RWPE1 (cell line): ENCODE measurements around the gene FBF1.

ENCODE experiments used
- CTCF ChIA-PET: fragments of 350-600 bp; sonication (Branson Sonifier 250); formaldehyde crosslinking; extraction: SDS; loops from one replicate; lab custom pipeline; 2021; lab: Yijun Ruan, JAX
- POLR2A ChIA-PET: fragments of 400-600 bp; formaldehyde crosslinking; extraction: SDS; loops from one replicate; lab custom pipeline; 2020; ENCODE audit warnings: antibody characterized with exemption; ENCODE audit not compliant: low non-redundant PET; lab: Yijun Ruan, JAX
- DNase-seq: peaks from one replicate; pipeline ENCODE4 v3.0.0; 2012; ENCODE audit warnings: low spot score
- H3K27ac ChIP-seq: fragments of 450-650 bp; 2 replicates; pipeline ENCODE4 v1.5.1; 2017
- TF ChIP-seq, protein P1 (sequence below): fragments of 450-650 bp; conservative IDR thresholded peaks from 2 replicates; pipeline ENCODE4 v1.5.1; 2017; ENCODE audit warnings: low read depth, mild to moderate bottlenecking

Gene FBF1

DNA sequence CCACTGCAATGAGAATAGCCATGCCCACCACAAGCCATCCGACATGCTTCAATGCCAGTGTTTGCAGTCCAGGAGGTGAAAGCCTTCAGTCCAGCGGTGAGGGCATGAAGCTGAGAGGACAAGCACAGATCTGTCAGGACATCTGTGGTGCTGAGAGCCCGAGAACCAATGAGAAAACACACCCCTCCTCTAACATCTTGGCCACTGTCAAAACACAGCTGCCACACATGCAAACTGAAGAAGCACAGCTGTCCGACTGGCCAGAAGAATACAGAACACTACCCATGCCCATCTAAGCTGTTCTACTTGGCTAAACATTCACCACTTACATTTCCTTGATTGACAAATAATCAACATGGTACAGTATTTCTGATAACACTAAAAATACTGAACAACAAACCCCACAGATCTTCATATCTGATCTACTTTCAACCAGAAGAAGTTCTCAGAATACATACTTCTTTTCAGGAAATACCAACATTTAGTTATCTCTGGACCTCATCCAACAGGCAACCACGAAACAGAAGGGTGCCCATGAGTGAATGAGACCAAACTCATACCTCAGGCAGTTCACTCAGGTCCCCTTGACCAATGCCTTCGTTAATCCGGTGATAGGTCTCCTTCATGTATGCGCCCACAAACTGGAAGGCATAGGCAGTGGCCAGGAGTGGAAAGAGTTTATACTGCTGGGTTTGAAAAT, 10.2 kb upstream of the FBF1 start:
- H3K27ac ChIP-seq, result no peak overlapping the region
- ChIA-PET CTCF (no interaction called here), POLR2A (interaction anchor here (0.6 kb wide), 1 partner anchor 123 kb away, joined by 4 read pairs; the partner anchor contains the start of gene GALR2)
- TF ChIP-seq, protein P1, sequence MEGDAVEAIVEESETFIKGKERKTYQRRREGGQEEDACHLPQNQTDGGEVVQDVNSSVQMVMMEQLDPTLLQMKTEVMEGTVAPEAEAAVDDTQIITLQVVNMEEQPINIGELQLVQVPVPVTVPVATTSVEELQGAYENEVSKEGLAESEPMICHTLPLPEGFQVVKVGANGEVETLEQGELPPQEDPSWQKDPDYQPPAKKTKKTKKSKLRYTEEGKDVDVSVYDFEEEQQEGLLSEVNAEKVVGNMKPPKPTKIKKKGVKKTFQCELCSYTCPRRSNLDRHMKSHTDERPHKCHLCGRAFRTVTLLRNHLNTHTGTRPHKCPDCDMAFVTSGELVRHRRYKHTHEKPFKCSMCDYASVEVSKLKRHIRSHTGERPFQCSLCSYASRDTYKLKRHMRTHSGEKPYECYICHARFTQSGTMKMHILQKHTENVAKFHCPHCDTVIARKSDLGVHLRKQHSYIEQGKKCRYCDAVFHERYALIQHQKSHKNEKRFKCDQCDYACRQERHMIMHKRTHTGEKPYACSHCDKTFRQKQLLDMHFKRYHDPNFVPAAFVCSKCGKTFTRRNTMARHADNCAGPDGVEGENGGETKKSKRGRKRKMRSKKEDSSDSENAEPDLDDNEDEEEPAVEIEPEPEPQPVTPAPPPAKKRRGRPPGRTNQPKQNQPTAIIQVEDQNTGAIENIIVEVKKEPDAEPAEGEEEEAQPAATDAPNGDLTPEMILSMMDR, result no peak
- no peak for DNase-seq

DNA sequence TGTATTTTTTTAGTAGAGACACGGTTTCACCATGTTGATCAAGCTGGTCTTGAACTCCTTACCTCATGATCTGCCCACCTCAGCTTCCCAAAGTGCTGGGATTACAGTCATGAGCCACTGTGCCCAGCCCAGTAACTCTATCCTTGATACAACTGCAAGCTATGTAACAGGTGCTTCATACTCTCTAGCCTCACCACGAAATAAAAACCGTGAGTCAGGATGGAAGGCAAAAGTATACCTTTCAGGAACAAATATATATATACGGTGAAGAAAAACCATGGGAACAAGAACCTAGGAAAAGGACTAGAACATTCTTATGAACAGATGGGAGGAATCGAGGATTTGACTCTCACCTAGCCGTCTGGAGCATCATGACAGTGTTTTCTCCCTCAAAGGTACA, 9.6 kb upstream of the FBF1 start:
- TF ChIP-seq, protein P1, result no peak
- ChIA-PET CTCF (no interaction called here), POLR2A (no interaction called here)
- no peak for DNase-seq
- no peak overlapping the region for H3K27ac ChIP-seq

DNA sequence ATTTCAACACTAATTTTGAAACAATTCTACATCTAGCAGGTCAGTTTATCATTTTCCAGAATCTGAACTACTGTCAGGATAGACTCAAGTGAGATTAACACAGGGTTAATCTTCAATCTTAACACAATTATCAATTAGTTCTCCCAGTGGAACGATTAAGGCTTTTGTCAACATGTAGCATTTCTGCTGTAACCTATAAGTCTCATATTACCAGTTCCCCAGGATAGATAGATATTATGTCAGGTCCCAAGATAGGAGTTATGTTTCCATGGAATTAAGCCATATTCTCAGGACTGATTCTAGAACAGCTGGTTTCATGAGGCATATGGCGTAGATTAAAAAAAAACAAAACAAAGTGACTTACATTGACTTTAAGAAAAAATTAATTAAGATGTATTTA, 4.4 kb upstream of the FBF1 start:
- H3K27ac ChIP-seq, result no peak overlapping the region
- no peak for DNase-seq
- POLR2A ChIA-PET, result no interaction called here
- CTCF ChIA-PET, result interaction anchor here (0.7 kb wide), 1 partner anchor 470 kb away, joined by 3 read pairs; no protein-coding TSS in a partner anchor
- TF ChIP-seq, protein P1, result no peak

DNA sequence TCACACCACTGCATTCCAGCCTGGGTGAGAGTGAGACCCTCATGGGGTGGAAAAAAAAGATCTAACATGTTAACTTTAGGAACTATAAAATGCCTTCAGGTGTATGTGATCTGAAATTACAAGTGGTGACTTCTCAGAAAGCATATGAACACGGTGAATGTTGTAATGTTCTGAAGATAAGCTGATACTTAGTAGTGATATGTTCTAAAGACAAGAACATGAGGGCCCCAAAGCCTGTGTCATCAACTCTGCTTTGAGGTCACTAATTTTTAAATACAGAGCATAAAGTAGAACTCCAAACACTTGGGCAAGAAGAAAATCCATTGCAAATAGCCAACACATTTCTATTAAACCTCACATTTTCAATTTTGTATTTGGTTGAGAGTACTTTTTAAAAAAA, 2.6 kb upstream of the FBF1 start:
- TF ChIP-seq, protein P1, result no peak
- no peak overlapping the region for H3K27ac ChIP-seq
- DNase-seq, result no peak
- ChIA-PET CTCF (interaction anchor here (0.5 kb wide), 1 partner anchor 15 kb away, joined by 3 read pairs; no protein-coding TSS in a partner anchor), POLR2A (no interaction called here)

DNA sequence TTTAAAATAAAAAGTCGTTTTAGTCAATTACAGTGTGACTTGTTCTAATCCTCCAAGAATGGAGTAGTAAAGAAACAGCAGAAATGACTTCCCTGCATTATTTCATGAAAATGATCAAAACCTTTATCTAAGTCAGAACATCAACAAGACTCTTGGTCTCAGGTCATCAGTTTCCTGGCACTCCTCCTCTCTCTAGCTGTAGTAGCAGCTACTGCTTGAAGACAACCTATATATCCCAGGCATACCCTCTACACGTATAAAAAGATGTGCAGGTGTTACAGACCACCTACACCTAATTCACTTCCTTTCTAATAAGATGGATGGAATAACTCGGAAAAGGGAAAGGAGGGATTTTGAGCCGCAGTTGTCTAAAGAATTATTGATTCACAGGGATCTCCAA, 1.6 kb upstream of the FBF1 start:
- H3K27ac ChIP-seq, result no peak overlapping the region
- DNase-seq, result no peak
- TF ChIP-seq, protein P1, result no peak
- POLR2A ChIA-PET, result no interaction called here
- CTCF ChIA-PET, result no interaction called here

DNA sequence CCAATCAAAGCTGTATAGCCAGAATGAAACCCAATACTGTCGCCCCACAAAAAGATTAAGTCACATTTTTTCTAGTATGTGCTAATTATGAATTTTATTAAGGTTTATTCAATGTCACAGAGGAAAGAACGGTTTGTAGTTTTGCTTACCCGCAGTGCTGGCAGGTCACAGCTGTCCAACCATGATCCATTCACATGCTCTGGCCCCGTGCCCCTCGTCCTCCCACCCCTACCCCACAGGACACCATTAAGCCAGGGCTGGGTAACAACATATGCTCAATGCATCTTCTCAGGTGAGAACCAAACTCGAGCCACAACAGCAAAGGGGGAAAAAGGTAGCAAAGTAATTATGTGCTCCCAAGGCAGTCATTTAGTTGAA, 589 bp upstream of the FBF1 start:
- TF ChIP-seq, protein P1, result no peak
- CTCF ChIA-PET, result interaction anchor here (0.6 to 1.2 kb wide), 3 partner anchors 14 to 194 kb away, joined by 3 to 4 read pairs (median 4); no protein-coding TSS in a partner anchor
- H3K27ac ChIP-seq, result peak overlapping the region; percentile 73
- POLR2A ChIA-PET, result interaction anchor here (1.4 kb wide), 1 partner anchor 15 kb away, joined by 4 read pairs; no protein-coding TSS in a partner anchor
- no peak for DNase-seq
